B cell (primary cell): ENCODE measurements around the gene DSG2. TPM values are rescaled to one million over a fixed set of nuclear protein-coding genes. Genes with fewer than 3 reads are reported as not detected.
"Not testable (repeated sequence)": the region's sequence is repeated elsewhere in the genome, so short reads cannot be mapped to it uniquely, and the experiment has no call there.

Source experiments
- ATAC-seq: fragments of 200-7000 bp; cut with Tn5 transposase; one replicate; pipeline ENCODE4 v1.10.0; 2021; ENCODE audit warnings: low read depth, mild to moderate bottlenecking, moderate number of reproducible peaks, moderate library complexity
- CTCF ChIA-PET: fragments of 350-600 bp; sonication (Branson Sonifier 250); formaldehyde crosslinking; loops from one replicate; lab custom pipeline; 2021; ENCODE audit warnings: antibody characterized with exemption, inconsistent platforms; lab: Charles Lee
- POLR2A ChIA-PET: fragments of 350-600 bp; sonication (Branson Sonifier 250); formaldehyde crosslinking; loops from one replicate; lab custom pipeline; 2021; ENCODE audit warnings: antibody characterized with exemption; lab: Charles Lee
- DNase-seq: peaks from one replicate; pipeline ENCODE4 v3.0.0; 2013
- H2AFZ ChIP-seq: 2 replicates; pipeline ENCODE4 v1.6.1; 2012; ENCODE audit warnings: mild to moderate bottlenecking, low read depth, low read length; ENCODE audit not compliant: insufficient read depth, poor library complexity, severe bottlenecking
- H3K27ac ChIP-seq, 2 donors: 1 replicate in 1 of 2; 2 replicates in 1 of 2; pipeline ENCODE4 v1.5.1; 2012 to 2013; ENCODE audit warnings: low read length in 2 of 2, mild to moderate bottlenecking in 2 of 2, moderate library complexity in 1 of 2
- H3K27me3 ChIP-seq, 4 experiments: fragments of 200-600 bp in 1 of 4; sonication (generic) in 1 of 4; replicated peaks in 1 of 4; 1 replicate in 2 of 4; 2 replicates in 2 of 4; pipeline versions ENCODE4 v1.6.1 to v1.7.0; 2013 to 2016; ENCODE audit warnings: low read length in 3 of 4, mild to moderate bottlenecking in 2 of 4, mixed read lengths in 1 of 4, moderate library complexity in 1 of 4; ENCODE audit not compliant: insufficient read depth in 4 of 4, control insufficient read depth in 3 of 4; ENCODE audit errors: control extremely low read depth in 1 of 4
- H3K36me3 ChIP-seq, 2 experiments: replicated peaks in 1 of 2; 1 replicate in 1 of 2; 2 replicates in 1 of 2; pipeline versions ENCODE4 v1.6.1 to v1.7.1; 2013; ENCODE audit warnings: low read length in 1 of 2; ENCODE audit not compliant: insufficient read depth in 2 of 2, control insufficient read depth in 1 of 2; ENCODE audit errors: control extremely low read depth in 1 of 2, extremely low read depth in 1 of 2
- H3K4me1 ChIP-seq, 2 donors: fragments of 200-600 bp in 1 of 2; sonication (generic) in 1 of 2; 1 replicate in 1 of 2; 2 replicates in 1 of 2; pipeline versions ENCODE4 v1.5.1 to v1.6.1; 2013 to 2017; ENCODE audit warnings: low read length in 2 of 2; ENCODE audit not compliant: control insufficient read depth in 2 of 2, insufficient read depth in 2 of 2
- H3K4me2 ChIP-seq: replicated peaks from 2 replicates; pipeline ENCODE3; 2012; ENCODE audit warnings: mild to moderate bottlenecking, low read depth, low read length; ENCODE audit not compliant: poor library complexity, severe bottlenecking
- H3K4me3 ChIP-seq, 5 experiments: fragments of 200-600 bp in 1 of 5; sonication (generic) in 1 of 5; 1 replicate in 3 of 5; 2 replicates in 2 of 5; pipeline versions ENCODE4 v1.5.1 to v1.7.0; 2011 to 2016; ENCODE audit warnings: low read length in 4 of 5, mild to moderate bottlenecking in 4 of 5, low read depth in 2 of 5, control low read depth in 1 of 5, moderate library complexity in 1 of 5; ENCODE audit not compliant: insufficient read depth in 1 of 5; ENCODE audit errors: control extremely low read depth in 1 of 5, extremely low read depth in 1 of 5
- H3K79me2 ChIP-seq: fragments of 200-600 bp; sonication (generic); one replicate; pipeline ENCODE4 v1.6.0; 2016; ENCODE audit warnings: low read length; ENCODE audit not compliant: control insufficient read depth, insufficient read depth
- H3K9ac ChIP-seq: fragments of 200-600 bp; sonication (generic); 2 replicates; pipeline ENCODE4 v1.6.1; 2017; ENCODE audit warnings: mild to moderate bottlenecking, low read length, moderate library complexity
- H3K9me3 ChIP-seq, 3 donors: one replicate each; pipeline versions ENCODE4 v1.6.1 to v1.7.1; 2013; ENCODE audit warnings: low read length in 2 of 3; ENCODE audit not compliant: control insufficient read depth in 2 of 3, insufficient read depth in 1 of 3; ENCODE audit errors: control extremely low read depth in 1 of 3
- H4K20me1 ChIP-seq: 2 replicates; pipeline ENCODE4 v1.6.0; 2012; ENCODE audit warnings: mild to moderate bottlenecking, low read length; ENCODE audit not compliant: insufficient read depth, control insufficient read depth, poor library complexity, severe bottlenecking
- H3K27ac Mint-ChIP-seq: one replicate; pipeline ENCODE4 v1.8.0; 2021; ENCODE audit warnings: mixed read lengths
- H3K27me3 Mint-ChIP-seq: one replicate; pipeline ENCODE4 v1.8.0; 2021; ENCODE audit warnings: mixed read lengths
- H3K4me1 Mint-ChIP-seq: one replicate; pipeline ENCODE4 v1.8.0; 2021; ENCODE audit warnings: mixed read lengths
- H3K4me3 Mint-ChIP-seq: one replicate; pipeline ENCODE4 v1.8.0; 2021; ENCODE audit warnings: mixed read lengths
- H3K9me3 Mint-ChIP-seq: one replicate; pipeline ENCODE4 v1.8.0; 2022; ENCODE audit warnings: mixed read lengths; ENCODE audit not compliant: insufficient read depth
- CTCF ChIP-seq: fragments of 200-600 bp; IDR thresholded peaks from one replicate; pipeline ENCODE4 v1.8.0; 2022; ENCODE audit warnings: antibody characterized with exemption, mild to moderate bottlenecking
- EZH2 ChIP-seq: IDR thresholded peaks from 2 replicates; pipeline ENCODE4 v1.6.1; 2012; ENCODE audit warnings: borderline replicate concordance, low read depth, mild to moderate bottlenecking, moderate library complexity, low read length; ENCODE audit not compliant: insufficient read depth, poor library complexity, severe bottlenecking
- WGBS: methylation state at CpG from one replicate; pipeline ENCODE4 v1.1.5; 2013; ENCODE audit warnings: missing lambda C conversion rate; ENCODE audit not compliant: insufficient coverage; 5-methylcytosine and 5-hydroxymethylcytosine counted together
- intact Hi-C: fragments of 100-400 bp; cut with micrococcal nuclease; formaldehyde crosslinking; loops from one replicate; pipeline ENCODE4 v1.10.0; 2022
- polyA plus RNA-seq: library from polyadenylated mRNA; depleted of rRNA; stranded (reverse); fragments of >200 nt; gene quantifications from 2 replicates; pipeline ENCODE4 v1.2.3, GENCODE V29; 2012
- total RNA-seq, 2 donors: library from RNA; stranded (reverse); fragments of 120-200 nt in 1 of 2; gene quantifications; 1 replicate in 1 of 2; 2 replicates in 1 of 2; pipeline versions ENCODE4 v1.2.3 to v1.2.4, GENCODE V29; 2013 to 2022

Gene DSG2
- total and polyA plus RNA-seq, 2 donors (not counting 1 experiment from before 2014, with no cell fraction given): not detected

GRCh38 chr18:31493171-31493570, 4.8 kb upstream of the DSG2 start:
- CTCF ChIA-PET: no interaction called here
- no peaks in the 10 kb centered on the region for H3K79me2 ChIP-seq
- peaks cover 40% of the 10 kb centered on the region for H3K27me3 Mint-ChIP-seq
- no peak overlapping the region for H3K27ac ChIP-seq
- no peak overlapping the region for H3K4me3 Mint-ChIP-seq
- no peak overlapping the region for H3K4me3 ChIP-seq
- H3K4me1 Mint-ChIP-seq: peaks cover 3% of the 10 kb centered on the region
- H3K9ac ChIP-seq: no peak overlapping the region
- no peaks in the 10 kb centered on the region for H3K9me3 Mint-ChIP-seq
- TF ChIP-seq CTCF: no peak
- no peak for TF ChIP-seq EZH2
- no peak overlapping the region for H2AFZ ChIP-seq
- intact Hi-C loops: no loop called here
- WGBS: no CpG with 5 or more reads among the region's 7 CpGs
- peaks cover 0 to 28% (median 7%) of the 10 kb centered on the region in 4 experiments for H3K27me3 ChIP-seq
- ATAC-seq: no peak
- no peaks in the 10 kb centered on the region for H3K36me3 ChIP-seq
- no peak for DNase-seq
- no peak overlapping the region for H3K4me2 ChIP-seq
- no peaks in the 10 kb centered on the region for H4K20me1 ChIP-seq
- peaks cover 4 to 6% of the 10 kb centered on the region in 2 donors for H3K4me1 ChIP-seq
- H3K27ac Mint-ChIP-seq: no peak overlapping the region
- POLR2A ChIA-PET: no interaction called here
- peaks cover 0 to 6% (median 0%) of the 10 kb centered on the region in 3 donors for H3K9me3 ChIP-seq

GRCh38 chr18:31493941-31494340, 4.0 kb upstream of the DSG2 start:
- peaks cover 0 to 6% (median 0%) of the 10 kb centered on the region in 3 donors for H3K9me3 ChIP-seq
- no peak overlapping the region for H3K4me3 ChIP-seq
- H3K4me1 ChIP-seq: peaks cover 10% of the 10 kb centered on the region in 2 donors
- ATAC-seq (no peak), DNase-seq (no peak)
- Mint-ChIP-seq H3K4me3 (no peak overlapping the region), H3K9me3 (peaks cover 1% of the 10 kb centered on the region), H3K27me3 (peaks cover 43% of the 10 kb centered on the region), H3K27ac (no peak overlapping the region), H3K4me1 (peaks cover 8% of the 10 kb centered on the region)
- no peaks in the 10 kb centered on the region for H4K20me1 ChIP-seq
- H3K9ac ChIP-seq: no peak overlapping the region
- H2AFZ ChIP-seq: no peak overlapping the region
- H3K4me2 ChIP-seq: no peak overlapping the region
- intact Hi-C loops: no loop called here
- TF ChIP-seq CTCF (no peak), EZH2 (no peak)
- H3K27me3 ChIP-seq: peaks cover 0 to 32% (median 11%) of the 10 kb centered on the region in 4 experiments
- H3K27ac ChIP-seq: no peak overlapping the region
- no peaks in the 10 kb centered on the region for H3K36me3 ChIP-seq
- CTCF ChIA-PET: no interaction called here
- no peaks in the 10 kb centered on the region for H3K79me2 ChIP-seq
- POLR2A ChIA-PET: no interaction called here

DNA sequence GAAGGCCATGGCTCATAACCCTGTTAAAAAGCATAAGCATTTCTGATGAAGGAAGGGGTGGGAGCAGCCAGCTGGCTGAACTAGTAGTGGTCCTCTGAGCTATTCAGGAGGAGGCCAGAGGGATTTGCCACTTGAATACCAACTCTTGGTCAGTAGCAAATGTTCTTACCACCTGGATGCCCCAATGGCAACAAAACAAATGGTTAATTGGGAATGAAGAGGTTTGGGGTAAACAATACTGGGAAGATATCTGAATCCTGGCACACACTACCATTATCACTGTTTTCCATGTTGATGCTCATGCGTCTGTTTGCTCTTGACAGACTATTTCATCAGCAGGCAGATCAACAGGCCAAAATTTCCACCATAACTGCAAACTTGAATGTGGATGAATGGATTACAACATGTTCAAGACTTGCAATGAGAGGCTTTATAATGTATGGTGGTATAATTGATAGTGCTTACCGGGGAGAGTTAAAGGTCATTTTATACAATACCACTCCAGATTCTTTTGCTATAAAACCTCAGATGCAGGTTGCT, 3.2 kb upstream of the DSG2 start:
- H4K20me1 ChIP-seq, DNase-seq, POLR2A ChIA-PET, CTCF ChIA-PET, H3K9me3 Mint-ChIP-seq, H3K9me3 ChIP-seq, H3K4me1 Mint-ChIP-seq, H3K4me3 Mint-ChIP-seq, H2AFZ ChIP-seq, H3K79me2 ChIP-seq, intact Hi-C loops, H3K27ac ChIP-seq, H3K9ac ChIP-seq, H3K4me3 ChIP-seq, H3K36me3 ChIP-seq, H3K27ac Mint-ChIP-seq, H3K4me2 ChIP-seq, ATAC-seq: not testable (repeated sequence)
- Histone ChIP-seq H3K27me3 (peaks cover 0 to 32% (median 17%) of the 10 kb centered on the region in 4 experiments), H3K4me1 (peaks cover 10% of the 10 kb centered on the region in 2 donors)
- WGBS: no CpG with 5 or more reads among the region's 2 CpGs
- peaks cover 49% of the 10 kb centered on the region for H3K27me3 Mint-ChIP-seq
